Uterus (tissue), 2 donors: Measurements from ENCODE around the gene FBXO22.

Source experiments
- CTCF ChIP-seq, 4 experiments: fragments of 200-600 bp in 2 of 4; fragments of 450-650 bp in 2 of 4; sonication (generic) in 2 of 4; IDR thresholded peaks; one replicate each; pipeline ENCODE4 v1.5.1; 2016 to 2019; ENCODE audit warnings: antibody characterized with exemption in 4 of 4, mild to moderate bottlenecking in 2 of 4, moderate library complexity in 1 of 4
- POLR2A ChIP-seq, 2 donors: fragments of 450-650 bp; IDR thresholded peaks; one replicate each; pipeline ENCODE4 v1.6.1; 2016; ENCODE audit warnings: antibody characterized with exemption in 2 of 2, mild to moderate bottlenecking in 1 of 2, moderate library complexity in 1 of 2

GRCh38 chr15:75966073-75966472, 62.4 kb downstream of the FBXO22 start:
- TF ChIP-seq POLR2A (IDR thresholded peaks at IDR 0.05): no peak
- TF ChIP-seq CTCF (IDR thresholded peaks at IDR 0.05): no peak
